Measurements from ENCODE around the gene C9orf43. TPM values are rescaled to one million over a fixed set of nuclear protein-coding genes. Genes with fewer than 3 reads are reported as not detected.
A peak's percentile ranks its signal among the peaks of the same experiment; 100 is the strongest.

The C9orf43 gene
- total RNA-seq, 1 experiment from 2014 or later, result 0.28 TPM

GRCh38 chr9:113373676-113374392 lies 36.7 kb upstream of the C9orf43 start:
- peaks cover 8% of the 10 kb centered on the region for H3K4me1 Mint-ChIP-seq
- POLR2A ChIA-PET, result interaction anchor here (1.8 kb wide), 1 partner anchor 37 kb away, joined by 7 read pairs; the partner anchor contains the start of genes C9orf43 and POLE3

GRCh38 chr9:113375057-113376023 lies 35.2 kb upstream of the C9orf43 start:
- no peak overlapping the region for H3K27ac Mint-ChIP-seq
- POLR2A ChIA-PET, result interaction anchor here (0.9 to 1.8 kb wide), 2 partner anchors 36 to 100 kb away, joined by 7 read pairs; partner anchors contain the start of genes C9orf43, CDC26, POLE3 and PRPF4
- no peak for ATAC-seq

More at GRCh38 chr9:113373676-113374392, 36.7 kb upstream of the C9orf43 start:
- CTCF ChIA-PET, result interaction anchor here (0.7 kb wide), 1 partner anchor 27 kb away, joined by 3 read pairs; the partner anchor contains the start of gene ALAD
- H3K9me3 Mint-ChIP-seq, result no peaks in the 10 kb centered on the region
- no peak for DNase-seq (ENCODE audit: low spot score)
- TF ChIP-seq MAX (CRISPR knock-in tag; IDR thresholded peaks at IDR 0.05) (no peak), TEAD4 (CRISPR knock-in tag; IDR thresholded peaks at IDR 0.05) (no peak), NFE2L1 (CRISPR knock-in tag; IDR thresholded peaks at IDR 0.05) (no peak), E2F5 (CRISPR knock-in tag; IDR thresholded peaks at IDR 0.05) (no peak), ZNF317 (CRISPR knock-in tag; IDR thresholded peaks at IDR 0.05; ENCODE audit: borderline replicate concordance, low read depth) (no peak), ZNF512 (CRISPR knock-in tag; IDR thresholded peaks at IDR 0.05; ENCODE audit: borderline replicate concordance) (no peak), ZNF219 (CRISPR knock-in tag; IDR thresholded peaks at IDR 0.05; ENCODE audit: borderline replicate concordance) (no peak), ZNF425 (CRISPR knock-in tag; conservative IDR thresholded peaks at IDR 0.05) (no peak), ZNF416 (CRISPR knock-in tag; IDR thresholded peaks at IDR 0.05) (no peak)
- no peak for ATAC-seq
- no peaks in the 10 kb centered on the region; the same call in 1 of the 2 replicates for H3K27me3 Mint-ChIP-seq (ENCODE audit: low read depth)
- no peak overlapping the region for H3K4me3 Mint-ChIP-seq
- H3K36me3 Mint-ChIP-seq, result peaks cover 9% of the 10 kb centered on the region; the same call in 1 of the 2 replicates
- H3K27ac Mint-ChIP-seq, result no peak overlapping the region

More at GRCh38 chr9:113375057-113376023, 35.2 kb upstream of the C9orf43 start:
- Mint-ChIP-seq H3K36me3 (peaks cover 9% of the 10 kb centered on the region; the same call in 1 of the 2 replicates), H3K9me3 (no peaks in the 10 kb centered on the region), H3K4me3 (peak overlapping the region; percentile 80), H3K4me1 (peaks cover 9% of the 10 kb centered on the region), H3K27me3 (ENCODE audit: low read depth) (no peaks in the 10 kb centered on the region; the same call in 1 of the 2 replicates)
- no peak for DNase-seq (ENCODE audit: low spot score)
- TF ChIP-seq USF2 (CRISPR knock-in tag; IDR thresholded peaks at IDR 0.05) (no peak), ZMAT4 (CRISPR knock-in tag; IDR thresholded peaks at IDR 0.05) (no peak), NR3C1 (CRISPR knock-in tag; conservative IDR thresholded peaks at IDR 0.05; ENCODE audit: low read depth) (no peak), ZNF121 (CRISPR knock-in tag; IDR thresholded peaks at IDR 0.05) (0 out of 2 replicates have a peak, but pooled peaks have one; percentile 50), ETV6 (CRISPR knock-in tag; IDR thresholded peaks at IDR 0.05) (no peak), AFF4 (CRISPR knock-in tag; IDR thresholded peaks at IDR 0.05; ENCODE audit: borderline replicate concordance) (no peak)
- CTCF ChIA-PET, result interaction anchor here (0.6 to 1.7 kb wide), 2 partner anchors 26 to 35 kb away, joined by 5 to 7 read pairs; partner anchors contain the start of gene ALAD
